HG02943 (cell line): ENCODE results near the gene UBE2L3.
"Not testable (repeated sequence)": the region's sequence is repeated elsewhere in the genome, so short reads cannot be mapped to it uniquely, and the experiment has no call there.

Experiments used
- ATAC-seq: cut with Tn5 transposase; IDR thresholded peaks from one replicate; pipeline ENCODE4 v1.9.1; 2021; ENCODE audit warnings: mild to moderate bottlenecking, low read depth, moderate library complexity; ENCODE audit not compliant: unreplicated experiment

Gene UBE2L3

GRCh38 chr22:21624880-21625791, 57.6 kb downstream of the UBE2L3 start:
- ATAC-seq, result no peak

- no peak for ATAC-seq
These were observed 58.7 kb downstream of the UBE2L3 start for GRCh38 chr22:21626073-21626734.

- ATAC-seq, result no peak
These were observed 59.4 kb downstream of the UBE2L3 start for GRCh38 chr22:21626735-21627469.

- ATAC-seq, result no peak
These were observed 61.1 kb downstream of the UBE2L3 start for GRCh38 chr22:21628386-21629254.

GRCh38 chr22:21629255-21630149, 62.0 kb downstream of the UBE2L3 start, which contains the start of gene YDJC:
Gene YDJC, minus strand, starts transcription at chr22:21630022. Its CDS starts 8 bp downstream, at chr22:21630014.
- ATAC-seq, result peak; percentile 59

GRCh38 chr22:21631025-21631424, 63.5 kb downstream of the UBE2L3 start:
- no peak for ATAC-seq

- ATAC-seq, result no peak
These were observed 64.9 kb downstream of the UBE2L3 start, which contains the start of gene CCDC116 for GRCh38 chr22:21632237-21632895. Gene CCDC116, plus strand, starts transcription at chr22:21632760. Its CDS starts 422 bp downstream, at chr22:21633182.

- no peak for ATAC-seq
These were observed 65.4 kb downstream of the UBE2L3 start for GRCh38 chr22:21632931-21633330.

GRCh38 chr22:21633481-21633880, 66.0 kb downstream of the UBE2L3 start:
- no peak for ATAC-seq

- ATAC-seq, result no peak
These were observed 66.6 kb downstream of the UBE2L3 start for GRCh38 chr22:21634081-21634480.

GRCh38 chr22:21634844-21635243, 67.3 kb downstream of the UBE2L3 start:
- ATAC-seq, result no peak

- ATAC-seq, result no peak
These were observed 68.4 kb downstream of the UBE2L3 start for GRCh38 chr22:21635771-21636510.

- no peak for ATAC-seq
These were observed 69.2 kb downstream of the UBE2L3 start for GRCh38 chr22:21636629-21637218.

GRCh38 chr22:21637450-21637849, 69.9 kb downstream of the UBE2L3 start:
- not testable (repeated sequence) for ATAC-seq

- no peak for ATAC-seq
These were observed 71.8 kb downstream of the UBE2L3 start for GRCh38 chr22:21639359-21639758.

- ATAC-seq, result no peak
These were observed 73.3 kb downstream of the UBE2L3 start for GRCh38 chr22:21640810-21641209.

GRCh38 chr22:21641417-21641788, 73.9 kb downstream of the UBE2L3 start:
- peak; percentile 13 for ATAC-seq
